IMR-90 (cell line): ENCODE results near the gene SEC24D.

Experiments
- POLR2A ChIP-seq: IDR thresholded peaks from 2 replicates; pipeline ENCODE4 v1.6.1; 2012; ENCODE audit warnings: mild to moderate bottlenecking, low read depth, low read length
- RCOR1 ChIP-seq: IDR thresholded peaks from 2 replicates; pipeline ENCODE4 v1.6.1; 2012; ENCODE audit warnings: mild to moderate bottlenecking, low read length, improper control_type of control experiment; ENCODE audit not compliant: insufficient replicate concordance
- SMC3 ChIP-seq: fragments of 150-350 bp; IDR thresholded peaks from 2 replicates; pipeline ENCODE4 v1.6.1; 2016; ENCODE audit warnings: low read depth, mild to moderate bottlenecking, antibody characterized with exemption, low read length, moderate library complexity
- TF ChIP-seq, protein P1 (sequence below): conservative IDR thresholded peaks from 2 replicates; pipeline ENCODE4 v1.5.1; 2012; ENCODE audit warnings: mild to moderate bottlenecking, low read depth, low read length, improper control_type of control experiment

DNA sequence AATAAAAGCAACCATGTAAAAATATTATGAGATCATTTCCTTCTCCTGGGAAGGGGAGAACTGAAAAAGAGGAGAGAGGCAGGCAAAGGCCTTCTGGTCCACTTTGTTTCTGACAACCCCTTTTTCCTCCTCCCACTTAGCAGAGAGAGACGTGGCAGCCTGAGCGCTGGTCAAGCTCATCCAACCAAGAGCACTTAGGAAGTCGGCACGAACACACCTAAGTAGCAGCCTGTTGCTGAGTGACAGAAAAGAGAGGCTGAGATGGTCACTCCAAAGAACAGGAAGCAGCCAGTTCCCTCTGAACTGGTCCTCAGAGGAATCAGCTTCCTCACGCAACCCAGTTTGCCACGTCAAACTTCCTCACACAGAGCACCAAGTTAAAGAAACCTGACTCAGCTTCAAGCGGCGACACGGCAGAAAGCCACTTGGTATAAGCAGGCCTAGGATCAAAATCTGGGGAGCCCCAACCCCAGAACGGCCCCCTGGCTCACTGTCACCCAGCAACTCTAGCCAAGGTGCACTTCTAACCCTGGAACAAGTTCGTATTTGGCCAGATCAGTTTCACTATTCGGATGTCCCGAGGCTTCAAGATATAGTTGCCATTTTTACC lies 861 bp downstream of the SEC24D start:
- TF ChIP-seq, protein P1, sequence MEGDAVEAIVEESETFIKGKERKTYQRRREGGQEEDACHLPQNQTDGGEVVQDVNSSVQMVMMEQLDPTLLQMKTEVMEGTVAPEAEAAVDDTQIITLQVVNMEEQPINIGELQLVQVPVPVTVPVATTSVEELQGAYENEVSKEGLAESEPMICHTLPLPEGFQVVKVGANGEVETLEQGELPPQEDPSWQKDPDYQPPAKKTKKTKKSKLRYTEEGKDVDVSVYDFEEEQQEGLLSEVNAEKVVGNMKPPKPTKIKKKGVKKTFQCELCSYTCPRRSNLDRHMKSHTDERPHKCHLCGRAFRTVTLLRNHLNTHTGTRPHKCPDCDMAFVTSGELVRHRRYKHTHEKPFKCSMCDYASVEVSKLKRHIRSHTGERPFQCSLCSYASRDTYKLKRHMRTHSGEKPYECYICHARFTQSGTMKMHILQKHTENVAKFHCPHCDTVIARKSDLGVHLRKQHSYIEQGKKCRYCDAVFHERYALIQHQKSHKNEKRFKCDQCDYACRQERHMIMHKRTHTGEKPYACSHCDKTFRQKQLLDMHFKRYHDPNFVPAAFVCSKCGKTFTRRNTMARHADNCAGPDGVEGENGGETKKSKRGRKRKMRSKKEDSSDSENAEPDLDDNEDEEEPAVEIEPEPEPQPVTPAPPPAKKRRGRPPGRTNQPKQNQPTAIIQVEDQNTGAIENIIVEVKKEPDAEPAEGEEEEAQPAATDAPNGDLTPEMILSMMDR: no peak
- TF ChIP-seq POLR2A (peak; percentile 88), SMC3 (no peak), RCOR1 (no peak)
